Body of pancreas (tissue), 4 donors: ENCODE results near the gene VAX1. TPM values are rescaled to one million over a fixed set of nuclear protein-coding genes. Genes with fewer than 3 reads are reported as not detected.

ENCODE experiments used
- ATAC-seq: fragments of 150-250 bp; one replicate; pipeline ENCODE4 v1.9.1; 2016
- DNase-seq, 4 donors: peaks; one replicate each; pipeline ENCODE4 v3.0.0-alpha.2; 2019
- H3K27ac ChIP-seq, 4 donors: fragments of 200-600 bp; sonication (generic); 1 replicate in 3 of 4; 2 replicates in 1 of 4; pipeline versions ENCODE4 v1.5.1 to v1.6.1; 2016 to 2019; ENCODE audit warnings: mild to moderate bottlenecking in 1 of 4, mixed read lengths in 1 of 4, moderate library complexity in 1 of 4
- H3K27me3 ChIP-seq, 2 donors: fragments of 200-600 bp; sonication (generic); one replicate each; pipeline ENCODE4 v1.6.0; 2016; ENCODE audit warnings: mild to moderate bottlenecking in 1 of 2
- H3K36me3 ChIP-seq, 2 donors: fragments of 200-600 bp; sonication (generic); replicated peaks in 1 of 2; 2 replicates each; pipeline ENCODE4 v1.5.1; 2016; ENCODE audit warnings: low read depth in 2 of 2; ENCODE audit not compliant: insufficient read depth in 1 of 2
- H3K4me1 ChIP-seq: fragments of 200-600 bp; sonication (generic); one replicate; pipeline ENCODE4 v1.6.0; 2016
- H3K4me3 ChIP-seq, 2 donors: fragments of 200-600 bp; sonication (generic); 1 replicate in 1 of 2; 2 replicates in 1 of 2; pipeline ENCODE4 v1.5.1; 2016 to 2019
- H3K9me3 ChIP-seq, 3 donors: fragments of 200-600 bp; sonication (generic); 1 replicate in 2 of 3; 2 replicates in 1 of 3; pipeline ENCODE4 v1.5.1; 2016
- POLR2A ChIP-seq, 3 donors: fragments of 450-650 bp; IDR thresholded peaks; one replicate each; pipeline ENCODE4 v1.6.1; 2016; ENCODE audit warnings: antibody characterized with exemption in 3 of 3, mild to moderate bottlenecking in 2 of 3
- WGBS, 2 donors: methylation state at CpG; one replicate each; pipeline ENCODE4 v1.1.5; 2017; 5-methylcytosine and 5-hydroxymethylcytosine counted together
- intact Hi-C: fragments of 100-400 bp; cut with DNase I; formaldehyde crosslinking; loops from one replicate; pipeline ENCODE4 v1.15.1; 2023
- total RNA-seq, 2 donors: library from RNA; depleted of rRNA; stranded (reverse); fragments of >200 nt; gene quantifications; one replicate each; pipeline ENCODE4 v1.1.0, GENCODE V29; 2016
- TF ChIP-seq, protein P1 (sequence below), 7 experiments: fragments of 450-650 bp in 4 of 7; fragments of 200-600 bp in 3 of 7; sonication (generic) in 3 of 7; IDR thresholded peaks; one replicate each; pipeline ENCODE4 v1.5.1; 2016 to 2019; ENCODE audit warnings: antibody characterized with exemption in 7 of 7

VAX1 gene
- total RNA-seq, 2 donors from 2014 or later: not detected

- Histone ChIP-seq H3K27ac (no peak overlapping the region), H3K36me3 (no peaks in the 10 kb centered on the region), H3K27me3 (peaks cover 0 to 84% of the 10 kb centered on the region in 2 donors), H3K4me1 (peaks cover 56% of the 10 kb centered on the region), H3K9me3 (no peaks in the 10 kb centered on the region), H3K4me3 (no peak overlapping the region)
- TF ChIP-seq, protein P1, sequence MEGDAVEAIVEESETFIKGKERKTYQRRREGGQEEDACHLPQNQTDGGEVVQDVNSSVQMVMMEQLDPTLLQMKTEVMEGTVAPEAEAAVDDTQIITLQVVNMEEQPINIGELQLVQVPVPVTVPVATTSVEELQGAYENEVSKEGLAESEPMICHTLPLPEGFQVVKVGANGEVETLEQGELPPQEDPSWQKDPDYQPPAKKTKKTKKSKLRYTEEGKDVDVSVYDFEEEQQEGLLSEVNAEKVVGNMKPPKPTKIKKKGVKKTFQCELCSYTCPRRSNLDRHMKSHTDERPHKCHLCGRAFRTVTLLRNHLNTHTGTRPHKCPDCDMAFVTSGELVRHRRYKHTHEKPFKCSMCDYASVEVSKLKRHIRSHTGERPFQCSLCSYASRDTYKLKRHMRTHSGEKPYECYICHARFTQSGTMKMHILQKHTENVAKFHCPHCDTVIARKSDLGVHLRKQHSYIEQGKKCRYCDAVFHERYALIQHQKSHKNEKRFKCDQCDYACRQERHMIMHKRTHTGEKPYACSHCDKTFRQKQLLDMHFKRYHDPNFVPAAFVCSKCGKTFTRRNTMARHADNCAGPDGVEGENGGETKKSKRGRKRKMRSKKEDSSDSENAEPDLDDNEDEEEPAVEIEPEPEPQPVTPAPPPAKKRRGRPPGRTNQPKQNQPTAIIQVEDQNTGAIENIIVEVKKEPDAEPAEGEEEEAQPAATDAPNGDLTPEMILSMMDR (IDR thresholded peaks at IDR 0.05): no peak
- no peak for TF ChIP-seq POLR2A (IDR thresholded peaks at IDR 0.05)
- DNase-seq (no peak), ATAC-seq (no peak)
- intact Hi-C loops: no loop called here
- 34 to 47% methylated on average over 16 of the region's 16 CpGs for WGBS, 2 donors
These were observed 26.0 kb upstream of the VAX1 start for GRCh38 chr10:117163954-117164548.

GRCh38 chr10:117163061-117163953 is 25.2 kb upstream of the VAX1 start:
- DNase-seq (peak in 3 of 4 donors; percentile 6 to 16 (median 14)), ATAC-seq (peak; percentile 16)
- H3K36me3 ChIP-seq: no peaks in the 10 kb centered on the region
- peaks cover 54% of the 10 kb centered on the region for H3K4me1 ChIP-seq
- WGBS, 2 donors: 7 to 22% methylated on average over 10 to 61 of the region's 82 CpGs
- no peak for TF ChIP-seq POLR2A (IDR thresholded peaks at IDR 0.05)
- TF ChIP-seq, protein P1 (IDR thresholded peaks at IDR 0.05): peak in 2 of 7 experiments; percentile 9 to 10
- H3K4me3 ChIP-seq: peak overlapping the region in 1 of 2 donors; percentile 11
- no peaks in the 10 kb centered on the region for H3K9me3 ChIP-seq
- peaks cover 0 to 79% of the 10 kb centered on the region in 2 donors for H3K27me3 ChIP-seq
- no peak overlapping the region for H3K27ac ChIP-seq
- intact Hi-C loops: no loop called here

DNA sequence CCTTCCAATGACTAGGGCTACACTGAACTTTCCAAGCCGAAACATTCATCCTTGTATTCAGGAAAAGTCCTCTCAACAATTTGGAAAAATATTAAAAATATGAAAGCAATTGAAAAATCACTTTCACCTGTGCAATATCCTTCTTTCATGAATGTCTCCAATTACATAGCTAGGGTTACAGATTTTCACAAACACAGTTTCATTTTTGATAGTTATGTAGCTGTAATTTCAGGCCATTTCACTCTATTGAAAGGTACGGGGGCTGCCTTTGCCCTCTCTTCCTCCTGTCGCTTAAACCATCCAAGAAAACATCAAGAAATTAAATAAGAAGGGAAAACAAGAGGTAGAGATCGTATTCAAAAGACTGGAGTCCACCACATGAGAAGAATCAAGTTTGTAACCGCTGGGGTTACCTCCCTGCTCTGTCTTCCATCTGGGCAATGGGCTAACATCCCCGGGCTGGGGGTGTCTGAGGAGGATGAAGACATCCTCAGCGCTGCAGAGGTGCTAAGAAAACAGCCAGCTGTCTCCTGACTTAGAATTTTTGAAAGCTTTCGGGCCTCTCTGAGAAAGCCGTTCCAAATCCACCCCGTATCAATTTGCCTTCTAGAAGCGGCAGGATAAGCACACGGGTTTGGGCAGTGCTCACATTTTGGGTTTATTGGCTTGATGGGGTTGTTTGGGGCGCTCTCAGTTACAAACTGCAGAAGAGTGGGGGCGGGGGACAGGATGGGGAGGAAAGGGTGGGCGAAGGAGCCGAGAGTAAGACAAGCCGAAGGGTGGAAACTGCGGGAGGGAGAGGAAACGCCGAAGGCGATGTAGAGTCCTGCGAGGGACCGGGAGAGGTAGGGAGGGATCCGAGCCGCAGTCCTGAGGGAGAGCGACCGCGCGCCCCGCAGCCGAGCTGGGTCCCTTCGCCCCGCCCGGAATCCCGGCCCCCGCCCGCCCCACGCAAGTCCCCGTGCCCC is 24.3 kb upstream of the VAX1 start:
- 8 to 9% methylated on average over 30 to 38 of the region's 39 CpGs for WGBS, 2 donors
- H3K4me3 ChIP-seq: peak overlapping the region in 1 of 2 donors; percentile 11
- intact Hi-C loops: no loop called here

DNA sequence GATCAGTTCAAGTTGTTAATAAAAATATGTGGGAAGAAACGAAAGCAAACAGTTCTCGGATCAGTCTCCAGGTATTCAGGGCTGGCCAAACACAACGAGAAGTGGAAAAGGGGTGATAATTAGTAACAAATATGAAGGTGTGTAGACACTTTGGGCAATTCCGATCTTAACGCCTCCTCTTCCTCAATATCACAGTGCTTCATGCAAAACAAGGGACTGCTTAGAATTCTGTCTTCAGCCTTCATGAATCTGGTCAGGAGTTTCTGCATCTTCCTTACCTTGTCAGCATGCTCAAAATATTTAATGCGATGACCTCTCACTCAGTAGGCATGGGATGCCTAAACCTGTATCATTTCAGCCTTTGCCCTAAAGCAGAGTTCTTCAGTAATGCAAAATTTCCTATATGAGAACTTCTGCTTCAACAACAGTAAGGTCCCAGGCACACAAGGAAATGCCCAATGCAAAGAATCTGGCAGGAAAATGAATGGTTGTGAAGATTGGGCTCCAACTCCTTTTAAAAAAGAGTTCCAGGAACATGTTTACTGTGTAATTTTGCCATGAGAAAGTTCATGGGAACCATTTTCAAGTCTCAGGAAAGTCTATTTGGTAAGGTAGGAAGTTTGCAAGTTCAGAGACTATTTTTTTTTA is 23.4 kb upstream of the VAX1 start:
- TF ChIP-seq POLR2A (IDR thresholded peaks at IDR 0.05): no peak
- TF ChIP-seq, protein P1 (IDR thresholded peaks at IDR 0.05): no peak
- Histone ChIP-seq H3K27ac (no peak overlapping the region), H3K4me1 (peaks cover 38% of the 10 kb centered on the region), H3K9me3 (no peaks in the 10 kb centered on the region), H3K4me3 (no peak overlapping the region), H3K36me3 (no peaks in the 10 kb centered on the region), H3K27me3 (peaks cover 0 to 63% of the 10 kb centered on the region in 2 donors)
- no peak for DNase-seq
- intact Hi-C loops: no loop called here
- WGBS, 2 donors: 19 to 34% methylated on average over 6 of the region's 6 CpGs
- no peak for ATAC-seq

More for the DNA sequence above, 24.3 kb upstream of the VAX1 start:
- Histone ChIP-seq H3K9me3 (no peaks in the 10 kb centered on the region), H3K4me1 (peaks cover 44% of the 10 kb centered on the region), H3K27me3 (peaks cover 0 to 72% of the 10 kb centered on the region in 2 donors), H3K27ac (no peak overlapping the region), H3K36me3 (no peaks in the 10 kb centered on the region)
- no peak for TF ChIP-seq POLR2A (IDR thresholded peaks at IDR 0.05)
- TF ChIP-seq, protein P1 (IDR thresholded peaks at IDR 0.05): no peak
- ATAC-seq: peak; percentile 5
- peak in 2 of 4 donors; percentile 12 to 13 for DNase-seq
